Brain microvascular endothelial cell (primary cell): Measurements from ENCODE around the gene FOSL1.
A peak's percentile ranks its signal among the peaks of the same experiment; 100 is the strongest.

Experiments
- DNase-seq: peaks from one replicate; pipeline ENCODE4 v3.0.0-alpha.2; 2020
- H3K27ac ChIP-seq: fragments of 250-450 bp; sonication (Bioruptor Pico); 2 replicates; pipeline ENCODE4 v1.5.1; 2020; ENCODE audit warnings: mild to moderate bottlenecking, moderate library complexity
- H3K27me3 ChIP-seq: fragments of 250-450 bp; sonication (Bioruptor Pico); replicated peaks from 2 replicates; pipeline ENCODE4 v1.5.1; 2020; ENCODE audit warnings: mild to moderate bottlenecking
- H3K36me3 ChIP-seq: fragments of 250-450 bp; sonication (Bioruptor Pico); replicated peaks from 2 replicates; pipeline ENCODE4 v1.5.1; 2020; ENCODE audit warnings: mild to moderate bottlenecking
- H3K4me3 ChIP-seq: 2 replicates; pipeline ENCODE4 v1.5.1; 2011; ENCODE audit warnings: low read depth, mild to moderate bottlenecking, control low read depth, low read length, moderate library complexity
- CTCF ChIP-seq: IDR thresholded peaks from 2 replicates; pipeline ENCODE4 v1.5.1; 2011; ENCODE audit warnings: low read depth, mild to moderate bottlenecking, moderate library complexity, low read length, control low read depth, inconsistent platforms; ENCODE audit errors: missing control alignments
- in situ Hi-C: cut with HindIII; loops from 2 replicates; pipeline ENCODE4 v1.10.0; 2017; ENCODE audit warnings: low sequenced_read_pairs, low pct_ligation_motif_present

Gene FOSL1

GRCh38 chr11:65879617-65880016 lies 20.6 kb downstream of the FOSL1 start, which contains the start of gene CTSW:
CTSW (plus strand) TSS chr11:65879837; CDS start chr11:65879855, 18 bp downstream.
- Histone ChIP-seq H3K36me3 (peaks cover 29% of the 10 kb centered on the region), H3K27ac (no peak within 1 kb of the TSS), H3K27me3 (no peaks in the 10 kb centered on the region), H3K4me3 (no peak within 1 kb of the TSS)
- no peak for TF ChIP-seq CTCF
- in situ Hi-C loops = no loop called here
- DNase-seq = no peak

- H3K27me3 ChIP-seq = no peaks in the 10 kb centered on the region
- peak; percentile 84 for DNase-seq
- peak overlapping the region; percentile 79 for H3K27ac ChIP-seq
- in situ Hi-C loops = no loop called here
- H3K4me3 ChIP-seq = peak overlapping the region; percentile 72
- H3K36me3 ChIP-seq = peaks cover 18% of the 10 kb centered on the region
- TF ChIP-seq CTCF = no peak
Observed at GRCh38 chr11:65873318-65874156, 26.7 kb downstream of the FOSL1 start.

GRCh38 chr11:65872586-65873317 lies 27.4 kb downstream of the FOSL1 start, which contains the start of gene EFEMP2:
EFEMP2 (minus strand) TSS chr11:65872800; CDS start chr11:65872354, 446 bp downstream.
- H3K27ac ChIP-seq = peak within 1 kb of the TSS; percentile 79
- DNase-seq = no peak
- in situ Hi-C loops = no loop called here
- peaks cover 26% of the 10 kb centered on the region for H3K36me3 ChIP-seq
- H3K27me3 ChIP-seq = no peaks in the 10 kb centered on the region
- peak within 1 kb of the TSS; percentile 72 for H3K4me3 ChIP-seq
- no peak for TF ChIP-seq CTCF

- H3K27me3 ChIP-seq = no peaks in the 10 kb centered on the region
- peak overlapping the region; percentile 18 for H3K27ac ChIP-seq
- peaks cover 34% of the 10 kb centered on the region for H3K36me3 ChIP-seq
- DNase-seq = peak; percentile 31
- H3K4me3 ChIP-seq = peak overlapping the region; percentile 72
- TF ChIP-seq CTCF = peak; percentile 55
- in situ Hi-C loops = no loop called here
Observed at GRCh38 chr11:65871811-65872548, 28.2 kb downstream of the FOSL1 start.

GRCh38 chr11:65870706-65871681 lies 29.2 kb downstream of the FOSL1 start:
- no peak for TF ChIP-seq CTCF
- DNase-seq = no peak
- in situ Hi-C loops = no loop called here
- Histone ChIP-seq H3K27me3 (no peaks in the 10 kb centered on the region), H3K36me3 (peaks cover 38% of the 10 kb centered on the region), H3K27ac (peak overlapping the region; percentile 18), H3K4me3 (peak overlapping the region; percentile 72)
